Activated CD8-positive, alpha-beta T cell treated with anti-CD3 and anti-CD28 coated beads for 36 hours (primary cell): ENCODE measurements around the gene CDH16. TPM values are rescaled to one million over a fixed set of nuclear protein-coding genes. Genes with fewer than 3 reads are reported as not detected.

Experiments
- ATAC-seq: fragments of 200-7000 bp; cut with Tn5 transposase; one replicate; pipeline ENCODE4 v1.10.0; 2021; ENCODE audit warnings: mild to moderate bottlenecking, moderate library complexity
- CTCF ChIA-PET: fragments of 350-600 bp; sonication (Branson Sonifier 250); formaldehyde crosslinking; loops from one replicate; lab custom pipeline; 2021; ENCODE audit warnings: antibody characterized with exemption; lab: Charles Lee
- POLR2A ChIA-PET: fragments of 350-600 bp; sonication (Branson Sonifier 250); formaldehyde crosslinking; loops from one replicate; lab custom pipeline; 2021; ENCODE audit warnings: antibody characterized with exemption; lab: Charles Lee
- DNase-seq: peaks from one replicate; pipeline ENCODE4 v3.0.0-alpha.2; 2020
- H3K27ac Mint-ChIP-seq: one replicate; pipeline ENCODE4 v1.8.0; 2021; ENCODE audit warnings: mild to moderate bottlenecking, mixed read lengths
- H3K27me3 Mint-ChIP-seq: one replicate; pipeline ENCODE4 v1.8.0; 2021; ENCODE audit warnings: mixed read lengths
- H3K36me3 Mint-ChIP-seq: one replicate; pipeline ENCODE4 v1.8.0; 2021; ENCODE audit warnings: low read depth, mixed read lengths
- H3K4me1 Mint-ChIP-seq: one replicate; pipeline ENCODE4 v1.8.0; 2021; ENCODE audit warnings: low read depth, mixed read lengths
- H3K4me3 Mint-ChIP-seq: one replicate; pipeline ENCODE4 v1.8.0; 2021; ENCODE audit warnings: mild to moderate bottlenecking, moderate library complexity, mixed read lengths
- H3K9me3 Mint-ChIP-seq: one replicate; pipeline ENCODE4 v1.8.0; 2021; ENCODE audit warnings: mixed read lengths
- intact Hi-C: fragments of 100-400 bp; cut with micrococcal nuclease; formaldehyde crosslinking; loops from one replicate; pipeline ENCODE4 v1.10.0; 2022
- total RNA-seq, 2 experiments: library from RNA; stranded (reverse); gene quantifications; one replicate each; pipeline ENCODE4 v1.2.3, GENCODE V29; 2021
- TF ChIP-seq, protein P1 (sequence below): fragments of 200-600 bp; IDR thresholded peaks from one replicate; pipeline ENCODE4 v1.8.0; 2022; ENCODE audit warnings: antibody characterized with exemption, mild to moderate bottlenecking

Gene CDH16
- total RNA-seq, 2 experiments from 2014 or later: not detected

DNA sequence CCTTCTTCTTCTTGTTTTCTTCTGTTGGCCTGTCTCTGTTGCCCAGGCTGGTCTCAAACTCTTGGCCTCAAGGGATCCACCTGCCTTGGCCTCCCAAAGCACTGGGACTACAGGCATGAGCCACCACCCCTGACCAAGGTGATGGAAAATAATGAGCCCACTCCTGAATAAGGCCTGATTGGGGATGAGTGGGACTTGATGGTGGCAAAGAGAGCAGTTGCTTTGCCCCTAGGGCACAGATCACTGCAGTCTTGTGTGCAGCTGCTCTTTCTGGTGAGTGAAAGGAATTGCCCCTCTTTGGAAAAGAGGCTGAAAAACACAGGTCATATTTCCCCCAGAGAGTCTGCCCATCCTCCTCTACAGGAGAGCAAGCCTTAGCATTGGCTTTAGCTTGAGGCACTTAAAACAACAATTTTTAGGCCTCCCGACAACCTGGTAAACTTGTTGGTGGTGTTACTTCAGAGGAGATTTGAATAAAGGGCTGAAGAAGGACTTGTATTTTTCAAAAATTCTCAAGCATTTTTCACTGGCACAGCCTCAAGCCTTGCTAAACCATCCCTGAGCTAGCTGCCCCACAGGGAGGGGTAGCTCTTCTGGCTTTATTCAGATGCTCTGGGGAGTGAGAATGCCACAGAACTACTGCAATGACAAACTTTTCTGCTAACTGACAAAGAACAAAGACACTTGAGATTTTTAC lies 44.5 kb downstream of the CDH16 start:
- peaks cover 10% of the 10 kb centered on the region for H3K36me3 Mint-ChIP-seq
- peaks cover 11% of the 10 kb centered on the region for H3K9me3 Mint-ChIP-seq
- intact Hi-C loops: no loop called here
- TF ChIP-seq, protein P1, sequence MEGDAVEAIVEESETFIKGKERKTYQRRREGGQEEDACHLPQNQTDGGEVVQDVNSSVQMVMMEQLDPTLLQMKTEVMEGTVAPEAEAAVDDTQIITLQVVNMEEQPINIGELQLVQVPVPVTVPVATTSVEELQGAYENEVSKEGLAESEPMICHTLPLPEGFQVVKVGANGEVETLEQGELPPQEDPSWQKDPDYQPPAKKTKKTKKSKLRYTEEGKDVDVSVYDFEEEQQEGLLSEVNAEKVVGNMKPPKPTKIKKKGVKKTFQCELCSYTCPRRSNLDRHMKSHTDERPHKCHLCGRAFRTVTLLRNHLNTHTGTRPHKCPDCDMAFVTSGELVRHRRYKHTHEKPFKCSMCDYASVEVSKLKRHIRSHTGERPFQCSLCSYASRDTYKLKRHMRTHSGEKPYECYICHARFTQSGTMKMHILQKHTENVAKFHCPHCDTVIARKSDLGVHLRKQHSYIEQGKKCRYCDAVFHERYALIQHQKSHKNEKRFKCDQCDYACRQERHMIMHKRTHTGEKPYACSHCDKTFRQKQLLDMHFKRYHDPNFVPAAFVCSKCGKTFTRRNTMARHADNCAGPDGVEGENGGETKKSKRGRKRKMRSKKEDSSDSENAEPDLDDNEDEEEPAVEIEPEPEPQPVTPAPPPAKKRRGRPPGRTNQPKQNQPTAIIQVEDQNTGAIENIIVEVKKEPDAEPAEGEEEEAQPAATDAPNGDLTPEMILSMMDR: no peak
- H3K4me3 Mint-ChIP-seq: peak overlapping the region; percentile 6
- peak overlapping the region; percentile 91 for H3K27ac Mint-ChIP-seq
- H3K27me3 Mint-ChIP-seq: no peaks in the 10 kb centered on the region
- CTCF ChIA-PET: interaction anchor here (0.6 to 4.1 kb wide), 5 partner anchors 44 to 398 kb away, joined by 3 to 83 read pairs (median 4); partner anchors contain the start of gene NAE1
- H3K4me1 Mint-ChIP-seq: peaks cover 54% of the 10 kb centered on the region
- DNase-seq (peak; percentile 61), ATAC-seq (peak; percentile 22)
- POLR2A ChIA-PET: interaction anchor here (0.8 to 1.6 kb wide), 5 partner anchors 12 to 271 kb away, joined by 3 to 5 read pairs (median 3); partner anchors contain the start of gene NAE1

- H3K27me3 Mint-ChIP-seq: no peaks in the 10 kb centered on the region
- ChIA-PET POLR2A (interaction anchor here (1.1 to 1.7 kb wide), 5 partner anchors 8 to 136 kb away, joined by 3 to 5 read pairs (median 3); partner anchors contain the start of gene NAE1), CTCF (interaction anchor here (0.9 to 4.1 kb wide), 12 partner anchors 7 to 351 kb away, joined by 3 to 83 read pairs (median 4); partner anchors contain the start of genes CA7 and NAE1)
- peaks cover 53% of the 10 kb centered on the region for H3K4me1 Mint-ChIP-seq
- H3K4me3 Mint-ChIP-seq: no peak overlapping the region
- peak overlapping the region; percentile 93 for H3K27ac Mint-ChIP-seq
- TF ChIP-seq, protein P1: no peak
- intact Hi-C loops: no loop called here
- H3K36me3 Mint-ChIP-seq: peaks cover 10% of the 10 kb centered on the region
- DNase-seq (no peak), ATAC-seq (no peak)
- H3K9me3 Mint-ChIP-seq: peaks cover 11% of the 10 kb centered on the region
Observed at GRCh38 chr16:66873685-66874055, 45.0 kb downstream of the CDH16 start.

- TF ChIP-seq, protein P1: peak; percentile 94
- ChIA-PET CTCF (interaction anchor here (0.6 to 4.1 kb wide), 21 partner anchors 8 to 351 kb away, joined by 3 to 83 read pairs (median 4); partner anchors contain the start of genes CA7 and NAE1), POLR2A (interaction anchor here (0.8 to 1.7 kb wide), 5 partner anchors 9 to 136 kb away, joined by 3 to 5 read pairs (median 3); partner anchors contain the start of gene NAE1)
- intact Hi-C loops: no loop called here
- Mint-ChIP-seq H3K4me3 (peak overlapping the region; percentile 83), H3K36me3 (peaks cover 10% of the 10 kb centered on the region), H3K4me1 (peaks cover 48% of the 10 kb centered on the region), H3K27ac (peak overlapping the region; percentile 93), H3K27me3 (no peaks in the 10 kb centered on the region), H3K9me3 (peaks cover 11% of the 10 kb centered on the region)
- DNase-seq (peak; percentile 97), ATAC-seq (peak; percentile 84)
Observed at GRCh38 chr16:66872943-66873684, 45.6 kb downstream of the CDH16 start.

DNA sequence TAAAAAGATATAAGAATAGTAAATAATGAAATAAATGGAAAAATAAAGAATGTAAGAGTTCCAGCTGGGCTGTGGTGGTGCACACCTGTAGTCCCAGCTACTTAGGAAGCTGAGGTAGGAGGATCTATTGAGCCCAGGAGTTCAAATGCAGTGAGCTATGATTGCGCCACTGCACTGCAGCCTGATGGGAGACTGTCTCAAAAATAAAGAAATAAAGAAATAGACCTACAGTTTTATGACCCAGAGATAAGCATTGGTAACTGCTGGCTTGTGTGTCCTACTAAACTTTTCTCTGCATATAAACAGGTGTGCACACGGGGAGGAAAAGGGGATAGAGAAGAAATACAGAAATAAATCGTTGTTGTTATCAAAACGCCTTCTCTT lies 46.1 kb downstream of the CDH16 start:
- TF ChIP-seq, protein P1: no peak
- Mint-ChIP-seq H3K27me3 (no peaks in the 10 kb centered on the region), H3K36me3 (peaks cover 6% of the 10 kb centered on the region), H3K4me1 (peaks cover 44% of the 10 kb centered on the region), H3K27ac (peak overlapping the region; percentile 93), H3K4me3 (peak overlapping the region; percentile 83), H3K9me3 (peaks cover 7% of the 10 kb centered on the region)
- DNase-seq: no peak
- ChIA-PET CTCF (interaction anchor here (0.6 to 4.1 kb wide), 21 partner anchors 9 to 350 kb away, joined by 3 to 83 read pairs (median 4); partner anchors contain the start of genes CA7 and NAE1), POLR2A (interaction anchor here (0.8 to 1.7 kb wide), 5 partner anchors 9 to 135 kb away, joined by 3 to 5 read pairs (median 3); partner anchors contain the start of gene NAE1)
- intact Hi-C loops: no loop called here
- ATAC-seq: no peak
